Measurements from ENCODE around the gene HSF2BP.
"Not testable (repeated sequence)": the region's sequence is repeated elsewhere in the genome, so short reads cannot be mapped to it uniquely, and the experiment has no call there.

HSF2BP gene

DNA sequence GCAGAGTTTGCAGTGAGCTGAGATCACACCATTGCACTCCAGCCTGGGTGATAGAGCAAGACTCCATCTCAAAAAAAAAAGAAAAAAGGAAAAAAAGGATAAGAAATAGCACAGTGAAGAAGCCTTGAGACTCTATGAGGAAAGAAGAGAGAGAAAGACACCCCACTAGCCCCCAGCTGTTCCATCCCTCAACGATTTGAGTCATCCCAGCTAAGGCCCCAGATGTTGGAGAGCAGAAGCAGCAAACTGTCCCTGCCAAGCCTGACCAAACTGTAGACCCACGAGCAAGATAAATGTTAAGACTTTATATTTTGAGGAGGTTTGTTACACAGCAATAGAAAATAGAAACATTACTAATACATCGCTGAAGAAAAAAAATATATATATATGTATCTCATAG, 42.4 kb downstream of the HSF2BP start:
- not testable (repeated sequence) for DNase-seq

DNA sequence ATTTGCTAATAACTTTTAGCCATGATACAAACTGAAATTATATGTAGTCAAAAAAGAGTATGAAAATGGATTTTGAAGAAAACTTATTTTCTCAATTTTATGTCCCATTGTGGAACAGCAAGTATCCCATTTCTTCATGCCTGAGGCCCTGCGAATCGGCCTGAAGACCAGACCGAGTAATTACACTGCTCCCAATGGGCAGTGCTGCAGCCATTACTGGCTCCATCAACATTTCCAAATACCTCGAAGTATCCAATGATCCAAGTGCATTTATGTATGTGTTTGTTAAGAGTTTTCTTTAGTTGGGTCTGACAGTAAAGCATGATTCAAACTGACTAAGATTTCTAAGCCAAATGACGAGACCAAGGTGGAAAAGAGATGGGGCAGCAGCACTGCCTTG, 44.4 kb downstream of the HSF2BP start:
- no peak for DNase-seq

DNA sequence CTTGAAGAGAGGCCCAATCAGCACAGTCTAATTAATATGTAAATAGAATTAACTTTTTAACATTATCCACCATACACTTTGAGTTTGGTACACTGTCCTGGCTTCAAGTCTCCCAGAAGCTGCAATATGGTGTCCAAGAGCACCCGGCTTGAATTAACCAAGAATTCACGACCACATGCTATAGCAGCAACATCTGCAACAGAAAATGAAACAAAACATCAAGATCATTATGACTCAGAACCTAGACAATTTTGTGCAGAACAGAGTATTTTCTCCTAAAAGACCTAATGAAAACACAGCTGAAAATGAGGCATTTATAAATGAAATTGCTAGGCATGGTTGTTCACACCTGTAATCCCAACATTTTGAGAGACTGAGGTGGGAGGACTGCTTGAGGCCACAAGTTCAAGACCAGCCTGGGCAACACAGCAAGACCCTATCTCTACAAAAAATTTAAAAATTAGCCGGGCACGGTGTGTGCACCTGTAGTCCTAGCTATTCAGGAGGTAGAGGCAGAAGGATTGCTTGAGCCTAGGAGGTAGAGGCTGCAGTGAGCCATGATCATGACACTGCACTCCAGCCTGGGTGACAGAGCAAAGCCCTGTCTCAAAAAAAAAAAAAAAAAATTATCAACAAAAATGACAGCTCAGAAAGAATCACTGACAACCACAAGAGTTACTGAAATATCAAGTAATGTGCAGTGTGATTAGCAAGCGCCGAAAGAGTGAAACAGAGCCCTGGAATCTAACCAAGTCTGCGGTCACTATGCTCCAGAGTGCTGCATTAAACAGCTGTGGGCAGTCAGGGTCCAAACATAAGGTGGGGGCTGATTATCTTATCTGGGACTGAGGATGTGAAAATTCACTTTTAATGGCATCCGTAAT, 45.3 kb downstream of the HSF2BP start:
- DNase-seq: no peak

DNA sequence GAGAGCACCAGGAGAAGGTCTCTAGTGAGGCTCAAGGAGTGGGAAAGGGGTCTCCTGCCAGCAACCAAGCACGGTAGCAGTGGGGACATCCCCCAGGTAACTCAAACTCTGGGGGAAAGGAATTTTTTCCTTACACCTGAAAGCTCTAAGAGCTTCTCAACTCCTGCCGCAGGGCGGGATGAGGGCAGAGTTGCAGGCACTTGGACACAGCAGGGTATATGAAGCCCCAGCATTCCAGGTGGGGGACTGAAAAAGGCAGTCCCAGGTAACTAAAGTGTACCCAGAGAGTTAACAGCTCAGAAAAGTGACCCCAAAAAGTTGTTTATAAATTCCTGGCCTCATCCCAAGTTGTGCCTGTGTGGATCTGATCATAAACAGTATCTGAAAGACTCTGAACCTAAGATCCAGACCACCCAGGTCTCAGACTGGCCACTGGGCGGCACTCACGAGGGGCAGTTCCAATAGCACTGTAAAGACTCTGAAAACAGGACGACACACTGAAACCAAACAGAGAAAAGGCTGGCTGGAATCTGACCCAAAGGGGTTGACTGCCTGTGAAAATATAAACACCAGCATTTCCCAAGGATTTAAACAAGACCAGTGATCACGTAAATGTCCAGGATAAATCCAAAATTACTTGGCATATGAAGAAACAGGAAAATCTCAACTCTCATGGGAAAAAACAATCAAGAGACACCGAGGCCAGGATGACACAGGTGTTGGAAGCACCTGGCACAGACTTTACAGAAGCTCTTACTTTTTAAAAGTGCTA, 47.5 kb downstream of the HSF2BP start:
- DNase-seq: peak; percentile 52

DNA sequence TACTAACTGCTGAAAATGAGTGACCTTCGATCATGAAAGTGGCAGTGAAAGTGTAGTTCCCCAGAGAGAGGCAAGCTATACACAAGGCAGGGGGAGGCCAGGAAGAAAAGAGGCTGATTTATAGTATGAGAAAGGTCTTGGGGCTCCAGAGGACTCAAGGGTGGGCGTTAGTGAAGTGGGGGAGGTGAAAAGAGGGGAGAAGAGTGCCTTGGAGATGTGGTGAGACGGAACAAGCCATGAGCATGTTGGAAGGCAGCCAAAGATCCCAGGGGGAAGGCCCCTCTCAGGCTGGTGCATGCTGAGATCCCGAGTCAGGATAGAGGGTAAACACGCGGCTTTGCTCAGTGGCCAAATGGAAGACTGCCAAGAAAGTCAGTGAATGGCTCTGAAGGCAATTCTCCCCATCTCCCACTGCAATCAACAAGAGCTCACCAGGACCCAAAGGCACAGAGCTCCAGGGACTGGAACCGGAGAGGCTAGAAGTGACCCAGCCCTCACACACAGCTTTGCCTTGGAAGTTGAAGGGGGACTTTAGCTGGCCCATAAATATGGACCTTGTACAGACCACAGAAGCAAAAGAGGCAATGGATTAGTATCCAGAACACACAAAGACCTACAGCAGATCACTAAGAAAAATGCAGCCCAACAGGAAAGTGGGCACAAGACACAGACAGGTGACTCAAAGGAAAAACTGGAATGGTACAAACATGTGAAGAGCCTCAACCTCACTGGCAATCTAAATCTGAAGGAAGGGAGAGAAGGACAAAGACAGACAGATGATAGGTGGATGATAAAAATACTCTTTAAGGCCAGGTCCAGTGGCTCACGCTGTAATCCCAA, 49.6 kb downstream of the HSF2BP start:
- peak; percentile 89 for DNase-seq

DNA sequence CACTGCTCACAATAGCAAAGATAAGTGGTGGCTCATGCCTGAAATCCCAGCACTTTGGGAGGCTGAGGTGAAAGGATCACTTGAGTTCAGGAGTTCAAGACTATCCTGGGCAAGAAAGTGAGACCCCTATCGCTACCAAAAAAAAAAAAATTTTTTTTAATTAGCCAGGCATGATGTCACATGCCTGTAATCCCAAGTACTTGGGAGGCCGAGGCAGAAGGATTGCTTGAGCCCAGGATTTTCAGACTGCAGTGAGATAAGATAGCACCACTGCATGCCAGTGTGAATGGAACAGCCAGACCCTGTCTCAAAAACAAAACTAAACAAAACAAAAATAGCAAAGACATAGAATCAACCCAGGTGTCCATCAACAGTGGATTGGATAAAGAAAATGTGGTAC, 50.6 kb downstream of the HSF2BP start:
- no peak for DNase-seq

DNA sequence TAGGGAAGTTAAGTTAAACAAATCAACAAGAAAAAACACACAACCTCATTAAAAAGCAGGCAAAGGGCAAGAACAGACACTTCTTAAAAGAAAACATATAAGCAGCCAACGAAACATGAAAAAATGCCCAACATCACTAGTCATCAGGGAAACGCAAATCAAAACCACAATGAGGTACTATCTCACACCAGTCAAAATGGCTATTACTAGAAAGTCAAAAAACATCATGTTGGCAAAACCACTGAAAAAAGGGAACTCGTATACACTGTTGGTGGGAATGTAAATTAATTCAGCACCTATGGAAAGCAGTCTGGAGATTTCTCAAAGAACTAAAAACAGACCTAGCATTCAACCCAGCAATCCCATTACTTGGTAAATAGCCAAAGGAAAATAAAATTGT, 51.1 kb downstream of the HSF2BP start:
- no peak for DNase-seq

DNA sequence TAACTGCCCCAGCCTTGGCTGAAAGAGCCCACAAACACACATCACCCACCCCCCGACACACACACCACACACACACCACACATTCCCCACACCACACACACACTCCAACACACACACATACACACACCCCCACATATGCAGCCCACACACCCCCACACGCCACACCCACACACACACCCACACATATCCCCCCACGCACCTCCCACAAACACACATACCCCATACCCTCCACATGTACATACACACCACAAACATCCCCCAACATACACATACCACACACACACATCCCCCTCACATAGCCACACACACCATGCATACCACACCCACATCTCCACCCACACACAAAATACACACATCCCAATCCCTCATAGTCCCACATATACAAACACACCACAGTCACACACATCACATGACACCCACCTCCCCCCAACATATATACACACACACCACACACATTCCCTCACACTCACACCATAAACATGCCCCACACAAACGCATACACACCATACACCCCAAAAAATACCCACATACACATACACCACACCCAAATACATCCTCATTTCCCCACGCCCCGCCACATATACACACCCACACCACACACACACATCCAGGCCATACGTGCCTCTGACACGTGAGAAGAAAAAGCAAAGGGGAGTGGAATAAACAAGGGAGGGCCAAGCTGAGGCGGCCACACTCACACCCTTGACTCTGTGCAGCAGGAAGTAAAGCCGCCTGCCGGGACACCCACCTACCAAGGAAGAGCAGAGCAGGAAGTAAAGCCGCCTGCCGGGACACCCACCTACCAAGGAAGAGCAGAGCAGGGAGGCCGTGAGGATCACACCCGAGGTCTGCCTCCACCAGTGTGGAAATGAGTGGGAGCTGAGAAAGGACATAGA, 53.7 kb downstream of the HSF2BP start:
- no peak for DNase-seq

DNA sequence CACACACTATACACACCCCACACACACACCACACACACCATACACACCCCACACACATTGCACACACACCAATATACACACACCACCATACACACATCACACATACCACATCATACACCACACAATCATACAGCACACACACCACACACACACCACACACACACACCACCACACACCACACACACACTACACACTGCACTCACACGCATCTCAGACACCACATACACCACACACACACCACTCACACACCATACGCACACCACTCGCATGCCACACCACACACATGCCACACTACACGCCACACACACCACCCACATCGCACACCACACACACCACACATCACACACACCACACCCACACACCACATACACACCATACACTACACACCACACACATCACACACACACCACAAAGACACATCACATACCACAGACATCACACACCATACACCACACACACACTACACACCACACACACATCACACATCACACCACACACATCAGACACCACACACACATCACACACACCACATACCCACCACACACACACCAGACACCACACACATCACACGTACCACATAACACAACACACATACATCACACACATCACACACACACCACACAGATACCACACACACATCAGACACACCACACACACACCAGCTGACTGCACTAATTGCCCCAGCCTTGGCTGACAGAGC, 54.6 kb downstream of the HSF2BP start:
- DNase-seq: no peak

DNA sequence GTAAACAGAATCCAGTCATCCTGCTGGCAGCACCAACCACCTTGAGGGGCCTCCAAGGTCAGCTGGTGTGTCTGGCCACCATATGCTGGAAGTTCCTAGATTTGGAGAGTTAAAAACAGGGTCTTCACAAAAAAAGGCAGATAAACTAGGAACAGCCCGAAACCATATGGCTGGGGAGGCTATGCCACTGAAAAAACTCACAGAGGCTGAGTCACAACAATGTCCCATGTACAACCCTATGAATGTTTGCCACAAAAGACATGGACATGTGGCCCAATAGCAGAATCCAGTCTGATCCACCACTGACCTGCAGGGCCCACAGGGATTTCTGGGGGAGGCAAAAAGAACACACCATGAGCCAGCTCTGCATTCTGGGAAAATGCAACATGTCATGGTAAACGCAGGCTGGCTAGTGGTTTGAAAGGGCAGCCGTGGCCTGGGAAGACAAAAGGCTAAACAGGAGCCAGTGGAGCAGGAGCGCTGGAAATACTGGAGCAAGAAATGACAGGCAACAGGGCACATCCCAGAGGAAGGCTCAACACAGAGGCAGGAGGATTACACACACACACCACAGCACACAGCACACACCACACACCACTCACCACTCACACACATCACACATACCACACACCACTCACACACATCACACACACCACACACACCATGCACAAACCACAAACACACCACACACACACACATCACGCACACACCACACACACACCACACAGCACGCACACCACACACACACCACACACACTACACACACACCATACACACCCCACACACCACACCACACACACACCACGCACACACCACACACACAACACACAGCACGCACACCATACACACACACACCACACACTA, 55.4 kb downstream of the HSF2BP start:
- no peak for DNase-seq

DNA sequence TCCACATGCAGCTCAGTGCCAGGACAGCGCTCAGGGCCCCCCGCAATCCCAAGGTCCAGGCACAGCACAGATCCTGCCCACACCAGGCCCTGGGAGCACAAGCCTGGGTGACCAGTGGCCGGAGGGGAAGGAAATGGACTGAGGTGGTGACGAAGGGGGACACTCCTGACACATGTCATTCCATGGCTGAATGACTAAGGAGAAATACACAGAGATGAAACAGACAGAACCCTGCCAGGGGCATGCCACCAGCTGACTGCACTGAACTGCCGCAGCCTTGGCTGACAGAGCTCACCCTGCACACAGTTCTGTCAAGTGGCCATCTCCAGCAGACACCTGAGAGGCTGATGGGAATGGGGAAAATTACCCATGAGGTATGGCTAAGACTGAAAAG, 56.1 kb downstream of the HSF2BP start:
- peak; percentile 9 for DNase-seq

DNA sequence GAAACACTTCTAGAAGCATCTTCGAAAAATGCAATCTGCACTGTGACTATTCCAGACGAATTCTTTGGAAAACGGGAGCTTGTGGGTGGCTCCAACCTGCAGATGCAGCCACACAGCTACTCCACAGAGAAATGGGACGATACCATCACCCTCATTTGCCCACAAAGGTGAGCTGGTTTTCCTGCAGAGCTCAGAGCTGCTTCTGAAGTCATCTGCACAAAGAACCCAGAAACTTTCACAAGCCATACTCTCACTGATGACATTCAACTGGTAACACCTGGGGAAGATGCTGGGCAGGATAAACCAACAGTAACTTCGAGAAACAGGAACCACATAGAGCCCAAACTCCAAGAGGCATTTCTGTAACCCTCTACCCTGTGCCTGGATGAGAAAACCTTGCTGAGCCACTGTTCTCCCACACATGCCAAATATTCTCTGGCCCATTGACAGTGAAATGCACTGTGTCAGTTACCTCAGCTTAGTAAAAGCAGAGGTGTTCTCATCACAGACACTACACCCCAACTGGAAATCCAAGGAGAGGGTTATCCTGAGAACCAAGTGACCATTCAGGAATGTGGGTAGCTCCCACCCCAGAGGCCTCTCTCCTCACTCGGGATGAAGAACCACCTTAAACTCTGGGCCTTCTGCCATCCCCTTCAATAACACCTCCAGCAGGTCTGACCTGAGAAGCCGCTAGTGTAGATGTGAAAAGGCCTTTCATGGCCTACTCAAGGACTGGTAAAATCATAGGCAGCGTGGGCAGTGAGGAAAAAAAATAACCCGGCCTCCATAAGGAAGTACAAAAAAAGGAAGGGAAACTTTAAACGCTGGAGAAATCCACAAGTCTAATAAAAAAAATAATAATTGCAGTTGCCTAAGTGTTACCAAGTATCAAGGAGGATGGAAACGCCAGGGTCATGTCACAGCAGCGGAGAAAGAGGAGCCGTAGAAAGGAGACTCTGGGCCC, 56.7 kb downstream of the HSF2BP start:
- no peak for DNase-seq

DNA sequence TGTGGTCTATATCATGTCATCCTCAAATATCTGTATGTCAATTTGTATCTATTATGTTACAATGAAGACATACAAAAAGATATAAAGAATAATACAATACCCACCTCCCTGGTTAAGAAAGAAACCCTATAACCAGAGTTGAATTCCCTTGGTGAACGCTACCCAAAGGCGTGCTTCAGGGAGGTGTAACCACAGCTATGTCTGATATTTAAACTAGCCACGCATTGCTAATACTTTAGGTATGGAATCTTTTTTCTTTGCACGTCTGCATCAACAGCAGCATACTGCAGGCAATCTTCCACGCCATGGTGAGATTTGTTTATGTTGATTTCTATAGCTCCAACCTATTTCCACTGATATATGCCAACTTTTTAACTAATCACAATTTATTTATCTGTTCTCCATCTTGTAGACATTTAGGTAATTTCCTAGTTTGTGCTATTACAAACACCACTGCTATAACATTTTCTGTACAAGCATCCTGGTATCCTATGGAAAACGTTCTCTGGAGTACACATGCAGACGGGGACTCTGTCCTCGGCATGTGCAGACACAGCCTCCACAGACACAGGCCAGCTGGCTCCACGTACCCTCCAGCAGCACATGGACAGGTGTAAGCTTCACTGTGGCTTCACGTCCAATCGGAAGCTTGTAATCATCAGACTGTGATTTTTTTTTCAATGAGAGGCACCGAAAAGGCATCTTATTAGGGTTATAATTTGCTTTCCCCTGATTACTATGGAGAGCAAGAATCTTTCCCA, 58.5 kb downstream of the HSF2BP start:
- no peak for DNase-seq

DNA sequence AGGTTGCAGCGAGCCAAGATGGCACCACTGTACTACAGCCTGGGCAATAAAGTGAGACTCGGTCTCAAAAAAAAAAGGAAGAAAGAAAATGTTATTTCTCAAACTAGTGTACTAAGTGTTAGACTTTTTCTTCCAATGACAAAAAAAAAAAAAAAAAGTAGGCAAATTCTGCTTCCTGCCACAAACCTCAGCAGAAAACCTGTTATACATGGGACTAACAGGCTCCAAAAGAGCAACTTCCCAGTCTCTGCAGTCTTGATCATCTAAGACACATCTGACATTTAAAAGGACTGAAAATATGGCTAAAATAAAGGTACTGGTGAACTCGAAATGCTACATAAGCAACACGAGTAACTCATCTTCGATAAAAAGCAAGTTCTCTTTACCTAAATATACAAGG, 59.6 kb downstream of the HSF2BP start:
- DNase-seq: no peak

DNA sequence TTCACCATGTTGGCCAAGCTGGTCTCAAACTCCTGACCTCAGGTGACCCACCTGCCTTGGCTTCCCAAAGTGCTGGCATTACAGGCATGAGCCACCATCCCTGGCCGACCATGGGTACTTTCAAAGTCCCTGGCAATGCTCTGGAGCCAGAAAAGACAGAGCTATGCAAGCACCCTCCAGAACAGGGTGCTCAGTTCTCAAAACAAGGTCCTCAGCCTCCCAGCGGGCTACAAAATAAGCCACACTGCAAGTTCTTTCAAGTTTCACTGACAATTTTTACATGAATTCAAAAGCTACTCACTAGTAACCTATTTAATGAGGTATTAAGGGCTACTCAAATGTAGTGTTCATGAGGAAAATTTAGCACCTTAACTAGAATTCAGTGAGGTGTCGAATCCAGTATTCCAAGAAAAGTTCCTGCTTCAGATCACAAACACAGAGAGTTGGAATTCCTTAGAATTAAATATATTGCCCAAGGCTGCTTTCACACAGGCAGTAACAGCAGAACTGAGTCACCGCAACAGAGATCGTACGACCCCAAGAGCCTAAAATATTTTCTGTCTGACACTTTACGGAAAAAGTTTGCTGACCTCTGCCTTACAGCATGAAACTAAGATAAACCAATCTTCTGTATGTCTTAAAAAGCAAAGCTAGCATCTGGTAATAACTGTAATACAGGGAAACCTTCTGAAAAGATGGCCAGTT, 60.7 kb downstream of the HSF2BP start:
- DNase-seq: no peak

DNA sequence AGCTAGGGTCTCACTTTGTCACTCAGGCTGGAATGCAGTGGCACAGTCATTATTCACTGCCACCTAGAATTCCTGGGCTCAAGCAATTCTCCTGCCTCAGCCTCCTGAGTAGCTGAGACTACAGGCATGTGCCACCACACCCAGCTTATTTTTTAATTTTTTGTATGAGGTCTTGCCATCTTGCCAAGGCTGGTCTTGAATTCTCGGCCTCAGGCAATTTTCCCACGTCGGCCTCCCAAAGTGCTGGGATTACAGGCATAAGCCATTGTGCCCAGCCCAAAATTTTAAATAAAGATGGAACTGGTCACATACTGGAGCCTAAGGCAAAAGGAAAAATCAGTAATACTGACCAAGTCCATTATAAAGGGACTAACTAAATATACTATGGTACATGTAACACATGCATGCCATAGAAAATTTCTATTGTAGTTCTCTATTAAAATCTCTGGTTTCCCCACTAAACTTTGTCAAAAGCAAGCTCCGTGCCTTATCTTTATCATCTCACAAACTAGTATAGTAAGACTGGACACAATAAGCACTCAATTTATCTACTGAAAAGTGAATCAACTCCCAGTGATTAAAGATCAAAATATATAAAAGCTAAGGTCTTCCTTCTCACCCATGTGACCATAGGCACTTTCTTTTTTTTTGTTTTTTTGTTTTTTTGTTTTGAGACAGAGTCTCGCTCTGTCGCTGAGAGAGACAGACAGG, 61.6 kb downstream of the HSF2BP start:
- DNase-seq: no peak

DNA sequence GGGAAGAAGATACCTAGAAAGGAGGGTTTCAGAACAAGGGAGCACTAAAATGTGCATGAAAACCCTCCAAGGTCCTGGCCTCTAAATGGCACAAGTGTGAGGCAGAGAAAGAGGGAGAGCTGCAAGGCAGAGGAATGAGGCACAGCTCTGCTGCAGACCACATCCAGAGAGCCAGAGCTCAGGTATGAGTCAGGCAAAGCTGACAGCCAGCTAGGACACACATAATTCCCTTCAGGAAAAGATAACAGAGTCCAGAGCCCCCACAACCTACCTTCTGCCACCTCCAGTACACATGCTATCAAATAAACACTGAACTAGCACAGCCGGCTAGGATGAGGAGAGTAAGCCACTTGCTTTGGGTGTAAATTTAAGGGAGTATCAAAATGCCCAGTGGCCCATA, 62.2 kb downstream of the HSF2BP start:
- no peak for DNase-seq
